Trophoblast cell (in vitro differentiated cells and primary cell): ENCODE results near the gene BTN3A1.
"Not testable (repeated sequence)": the region's sequence is repeated elsewhere in the genome, so short reads cannot be mapped to it uniquely, and the experiment has no call there.

ENCODE experiments used
- DNase-seq, 2 donors: peaks; one replicate each; pipeline ENCODE4 v3.0.0-alpha.2; 2016
- H2AFZ ChIP-seq: 2 replicates; pipeline ENCODE4 v1.6.1; 2013; ENCODE audit warnings: low read length, moderate library complexity, mild to moderate bottlenecking; ENCODE audit not compliant: insufficient read depth, poor library complexity
- H2AK5ac ChIP-seq: 2 replicates; pipeline ENCODE4 v1.6.1; 2013; ENCODE audit warnings: mild to moderate bottlenecking, low read length
- H2BK120ac ChIP-seq: 2 replicates; pipeline ENCODE4 v1.6.1; 2013; ENCODE audit warnings: low read length, mild to moderate bottlenecking, moderate library complexity; ENCODE audit not compliant: insufficient read depth, poor library complexity
- H2BK12ac ChIP-seq: 2 replicates; pipeline ENCODE4 v1.6.1; 2013; ENCODE audit warnings: mild to moderate bottlenecking, low read length, moderate library complexity
- H2BK5ac ChIP-seq: 2 replicates; pipeline ENCODE4 v1.6.1; 2013; ENCODE audit warnings: low read length, low read depth, moderate library complexity, mild to moderate bottlenecking; ENCODE audit not compliant: poor library complexity
- H3K14ac ChIP-seq: 2 replicates; pipeline ENCODE4 v1.6.1; 2013; ENCODE audit warnings: mild to moderate bottlenecking, low read length
- H3K18ac ChIP-seq: 2 replicates; pipeline ENCODE4 v1.6.1; 2013; ENCODE audit warnings: mild to moderate bottlenecking, low read length
- H3K23ac ChIP-seq: 2 replicates; pipeline ENCODE4 v1.6.1; 2013; ENCODE audit warnings: low read length
- H3K27ac ChIP-seq: 2 replicates; pipeline ENCODE4 v1.5.1; 2013; ENCODE audit warnings: low read depth, mild to moderate bottlenecking, inconsistent platforms, low read length, moderate library complexity
- H3K27me3 ChIP-seq: 2 replicates; pipeline ENCODE4 v1.6.1; 2013; ENCODE audit warnings: inconsistent platforms, mild to moderate bottlenecking, low read length, moderate library complexity; ENCODE audit not compliant: insufficient read depth
- H3K36me3 ChIP-seq, 2 experiments: 1 replicate in 1 of 2; 2 replicates in 1 of 2; pipeline ENCODE4 v1.6.1; 2013; ENCODE audit warnings: low read length in 2 of 2, mild to moderate bottlenecking in 2 of 2, moderate library complexity in 1 of 2; ENCODE audit not compliant: insufficient read depth in 2 of 2, control insufficient read depth in 1 of 2
- H3K4ac ChIP-seq: 2 replicates; pipeline ENCODE4 v1.6.1; 2013; ENCODE audit warnings: low read depth, mild to moderate bottlenecking, low read length, moderate library complexity
- H3K4me1 ChIP-seq, 2 experiments: 1 replicate in 1 of 2; 2 replicates in 1 of 2; pipeline ENCODE4 v1.6.1; 2013; ENCODE audit warnings: low read length in 2 of 2, mild to moderate bottlenecking in 2 of 2, moderate library complexity in 1 of 2; ENCODE audit not compliant: insufficient read depth in 2 of 2, control insufficient read depth in 1 of 2
- H3K4me2 ChIP-seq: 2 replicates; pipeline ENCODE4 v1.6.1; 2013; ENCODE audit warnings: inconsistent platforms, mild to moderate bottlenecking, low read length, moderate library complexity
- H3K4me3 ChIP-seq: 2 replicates; pipeline ENCODE4 v1.5.1; 2013; ENCODE audit warnings: mild to moderate bottlenecking, low read depth, low read length, inconsistent platforms
- H3K79me1 ChIP-seq: one replicate; pipeline ENCODE4 v1.6.1; 2013; ENCODE audit warnings: low read length
- H3K79me2 ChIP-seq: 2 replicates; pipeline ENCODE4 v1.6.1; 2013; ENCODE audit warnings: low read length, mild to moderate bottlenecking; ENCODE audit not compliant: control insufficient read depth, insufficient read depth, poor library complexity
- H3K9ac ChIP-seq: 2 replicates; pipeline ENCODE4 v1.6.1; 2013; ENCODE audit warnings: mild to moderate bottlenecking, low read length
- H3K9me3 ChIP-seq: 2 replicates; pipeline ENCODE4 v1.6.1; 2013; ENCODE audit warnings: low read depth, mild to moderate bottlenecking, control low read depth, inconsistent platforms, low read length; ENCODE audit not compliant: insufficient read depth
- H4K12ac ChIP-seq: 2 replicates; pipeline ENCODE4 v1.6.1; 2013; ENCODE audit warnings: low read depth, mild to moderate bottlenecking, low read length, moderate library complexity
- H4K8ac ChIP-seq: 2 replicates; pipeline ENCODE4 v1.6.1; 2013; ENCODE audit warnings: low read depth, mild to moderate bottlenecking, low read length, moderate library complexity
- H4K91ac ChIP-seq: one replicate; pipeline ENCODE4 v1.6.1; 2013; ENCODE audit warnings: low read depth, mild to moderate bottlenecking, low read length, moderate library complexity
- WGBS: extraction: QIAGEN DNeasy Blood & Tissue Kit; methylation state at CpG from one replicate; pipeline ENCODE4 v1.1.7; 2013; ENCODE audit warnings: missing lambda C conversion rate; ENCODE audit not compliant: insufficient read length, insufficient coverage; ENCODE audit errors: extremely low coverage; 5-methylcytosine and 5-hydroxymethylcytosine counted together

BTN3A1 gene

DNA sequence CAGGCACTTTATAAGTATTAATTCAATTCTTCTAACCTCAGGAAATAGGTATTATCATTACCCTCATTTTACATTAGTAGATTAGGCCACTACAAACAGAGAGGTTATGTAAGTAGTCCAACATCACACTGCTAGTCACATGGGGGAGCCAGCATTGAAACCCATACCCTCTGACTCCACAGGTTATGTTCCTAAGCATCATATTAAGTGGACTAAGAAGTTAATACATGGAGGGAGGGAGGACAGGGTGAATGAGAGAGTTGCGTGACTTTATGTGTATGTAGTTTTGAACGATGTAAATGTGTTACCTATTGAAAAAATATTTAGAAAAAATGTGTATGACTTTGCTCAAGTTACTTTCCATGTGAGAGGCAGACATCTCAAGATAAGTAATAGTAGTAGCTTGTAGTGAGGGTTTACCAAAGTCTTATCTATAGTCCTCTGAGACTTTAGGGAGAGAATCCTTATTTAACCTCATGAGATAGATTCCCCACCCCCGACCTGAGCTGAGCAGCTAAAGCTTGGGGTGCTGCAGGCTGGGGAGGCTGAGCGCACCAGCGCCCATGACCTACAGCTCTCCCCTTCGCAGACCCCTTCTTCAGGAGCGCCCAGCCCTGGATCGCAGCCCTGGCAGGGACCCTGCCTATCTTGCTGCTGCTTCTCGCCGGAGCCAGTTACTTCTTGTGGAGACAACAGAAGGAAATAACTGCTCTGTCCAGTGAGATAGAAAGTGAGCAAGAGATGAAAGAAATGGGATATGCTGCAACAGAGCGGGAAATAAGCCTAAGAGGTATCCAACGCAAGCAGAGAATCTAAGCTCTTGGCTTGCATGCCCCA lies 29.5 kb upstream of the BTN3A1 start:
- Histone ChIP-seq H2AFZ (no peak overlapping the region), H3K9me3 (no peaks in the 10 kb centered on the region), H3K9ac (no peak overlapping the region), H3K79me2 (no peaks in the 10 kb centered on the region), H3K4me3 (no peak overlapping the region), H3K27ac (no peak overlapping the region), H4K8ac (no peak overlapping the region), H3K18ac (no peak overlapping the region), H3K4ac (no peak overlapping the region), H4K91ac (no peak overlapping the region), H3K4me1 (no peaks in the 10 kb centered on the region), H3K4me2 (no peak overlapping the region), H2BK12ac (no peak overlapping the region), H3K79me1 (no peaks in the 10 kb centered on the region), H3K27me3 (peaks cover 3% of the 10 kb centered on the region), H4K12ac (no peak overlapping the region), H3K36me3 (no peaks in the 10 kb centered on the region), H3K14ac (no peak overlapping the region), H3K23ac (no peak overlapping the region), H2BK120ac (no peak overlapping the region), H2BK5ac (no peak overlapping the region), H2AK5ac (no peak overlapping the region)
- 100% methylated on average over 2 of the region's 12 CpGs for WGBS
- DNase-seq = no peak

DNA sequence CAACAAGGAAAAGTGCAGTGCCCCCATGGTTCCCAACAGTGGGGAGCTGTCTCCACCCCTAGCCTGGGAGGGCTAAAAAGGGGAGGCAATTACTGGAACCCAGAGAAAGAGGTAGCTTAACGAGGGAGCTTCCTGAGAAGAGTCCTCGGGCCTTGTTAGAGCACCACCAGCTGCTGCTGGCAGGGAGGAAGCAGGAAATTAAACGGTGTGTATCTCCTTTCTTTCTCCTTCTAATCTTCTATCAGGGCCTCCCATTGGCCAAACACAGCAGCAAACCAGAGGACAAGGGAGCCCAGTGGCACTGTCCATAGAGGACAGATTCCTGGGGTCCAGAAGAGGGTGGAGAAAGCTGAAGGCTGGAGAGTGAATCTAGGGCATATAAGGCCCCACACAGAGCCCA lies 26.8 kb upstream of the BTN3A1 start:
- Histone ChIP-seq H3K4me3 (no peak overlapping the region), H3K4me1 (no peaks in the 10 kb centered on the region), H3K4me2 (no peak overlapping the region), H3K4ac (no peak overlapping the region), H4K8ac (no peak overlapping the region), H3K9me3 (no peaks in the 10 kb centered on the region), H3K27ac (no peak overlapping the region), H3K14ac (no peak overlapping the region), H3K9ac (no peak overlapping the region), H3K23ac (no peak overlapping the region), H3K79me2 (no peaks in the 10 kb centered on the region), H3K79me1 (no peaks in the 10 kb centered on the region), H4K91ac (no peak overlapping the region), H3K36me3 (no peaks in the 10 kb centered on the region), H3K27me3 (no peaks in the 10 kb centered on the region), H2BK12ac (no peak overlapping the region), H2BK120ac (no peak overlapping the region), H4K12ac (no peak overlapping the region), H2BK5ac (no peak overlapping the region), H2AFZ (no peak overlapping the region), H3K18ac (no peak overlapping the region), H2AK5ac (no peak overlapping the region)
- no CpG with 5 or more reads among the region's 3 CpGs for WGBS
- no peak for DNase-seq

DNA sequence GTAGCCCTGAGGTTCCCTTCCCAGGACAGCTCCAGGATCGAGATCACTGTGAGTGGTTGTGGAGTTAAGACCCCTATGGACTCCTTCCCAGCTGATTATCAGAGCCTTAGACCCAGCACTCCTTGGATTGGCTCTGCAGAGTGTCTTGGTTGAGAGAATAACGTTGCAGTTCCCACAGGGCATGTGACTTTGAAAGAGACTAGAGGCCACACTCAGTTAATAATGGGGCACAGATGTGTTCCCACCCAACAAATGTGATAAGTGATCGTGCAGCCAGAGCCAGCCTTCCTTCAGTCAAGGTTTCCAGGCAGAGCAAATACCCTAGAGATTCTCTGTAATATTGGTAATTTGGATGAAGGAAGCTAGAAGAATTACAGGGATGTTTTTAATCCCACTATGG lies 24.4 kb upstream of the BTN3A1 start:
- no peak overlapping the region for H3K4me2 ChIP-seq
- H3K18ac ChIP-seq = no peak overlapping the region
- no peaks in the 10 kb centered on the region for H3K36me3 ChIP-seq
- H2AFZ ChIP-seq = no peak overlapping the region
- no peak overlapping the region for H4K91ac ChIP-seq
- no CpG with 5 or more reads among the region's 3 CpGs for WGBS
- H3K9me3 ChIP-seq = no peaks in the 10 kb centered on the region
- H3K23ac ChIP-seq = peak overlapping the region; percentile 59
- no peak overlapping the region for H2BK5ac ChIP-seq
- H3K79me2 ChIP-seq = no peaks in the 10 kb centered on the region
- no peak overlapping the region for H3K9ac ChIP-seq
- no peak overlapping the region for H2AK5ac ChIP-seq
- no peak overlapping the region for H3K14ac ChIP-seq
- H2BK120ac ChIP-seq = no peak overlapping the region
- H3K4me1 ChIP-seq = no peaks in the 10 kb centered on the region
- H3K27me3 ChIP-seq = no peaks in the 10 kb centered on the region
- no peak overlapping the region for H4K12ac ChIP-seq
- H3K4me3 ChIP-seq = no peak overlapping the region
- no peak overlapping the region for H3K27ac ChIP-seq
- no peak overlapping the region for H2BK12ac ChIP-seq
- H3K79me1 ChIP-seq = no peaks in the 10 kb centered on the region
- H4K8ac ChIP-seq = no peak overlapping the region
- DNase-seq = no peak
- no peak overlapping the region for H3K4ac ChIP-seq

DNA sequence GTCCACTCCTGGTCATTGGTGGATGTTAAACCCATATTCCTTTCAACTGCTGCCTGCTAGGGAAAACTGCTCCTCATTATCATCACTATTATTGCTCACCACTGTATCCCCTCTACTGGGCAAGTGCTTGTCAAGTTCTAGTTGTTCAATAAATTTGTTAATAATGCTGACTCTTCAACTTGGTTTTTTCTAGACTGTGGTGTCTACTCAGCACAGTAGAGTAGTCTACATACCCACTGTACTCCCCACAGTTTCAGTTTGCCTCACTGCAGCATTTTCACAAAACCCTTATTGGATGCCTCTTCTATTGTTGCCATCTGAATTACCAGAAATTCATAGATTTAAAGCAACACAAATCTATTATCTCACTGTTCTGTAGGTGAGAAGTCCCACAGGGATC lies 23.9 kb upstream of the BTN3A1 start:
- H2BK120ac ChIP-seq, H4K91ac ChIP-seq, H3K4me1 ChIP-seq, H3K9ac ChIP-seq, H3K23ac ChIP-seq, H3K9me3 ChIP-seq, DNase-seq, H3K18ac ChIP-seq, H3K4me2 ChIP-seq, H3K27me3 ChIP-seq, H2BK12ac ChIP-seq, H4K12ac ChIP-seq, H3K79me2 ChIP-seq, H4K8ac ChIP-seq, H3K79me1 ChIP-seq, H3K36me3 ChIP-seq, H3K14ac ChIP-seq, H3K4me3 ChIP-seq, H3K4ac ChIP-seq, H2AK5ac ChIP-seq, H2AFZ ChIP-seq, H3K27ac ChIP-seq, H2BK5ac ChIP-seq: not testable (repeated sequence)
